NT2/D1 (cell line): ENCODE measurements around the gene TRABD2B.

Experiments used
- SUZ12 ChIP-seq: IDR thresholded peaks from 2 replicates; pipeline ENCODE4 v1.6.1; 2011; ENCODE audit not compliant: insufficient read length, insufficient read depth; ENCODE audit errors: extremely low read depth
- YY1 ChIP-seq: IDR thresholded peaks from 2 replicates; pipeline ENCODE4 v1.6.1; 2011; ENCODE audit not compliant: insufficient read length, insufficient read depth
- ZNF274 ChIP-seq: IDR thresholded peaks from 2 replicates; pipeline ENCODE4 v1.6.1; 2011; ENCODE audit warnings: mild to moderate bottlenecking, low read depth, low read length

GRCh38 chr1:47963568-47964358 lies 33.4 kb downstream of the TRABD2B start:
- TF ChIP-seq ZNF274, result no peak
- no peak for TF ChIP-seq SUZ12
- no peak for TF ChIP-seq YY1
